ENCODE results near the gene CNTF. TPM values are rescaled to one million over a fixed set of nuclear protein-coding genes. Genes with fewer than 3 reads are reported as not detected.
A peak's percentile ranks its signal among the peaks of the same experiment; 100 is the strongest.
"Not testable (repeated sequence)": the region's sequence is repeated elsewhere in the genome, so short reads cannot be mapped to it uniquely, and the experiment has no call there.

Gene CNTF
- total RNA-seq = 1 to 10 TPM; 1.8 to 2.4 TPM

- H3K27me3 Mint-ChIP-seq = no peaks in the 10 kb centered on the region
- H3K9me3 Mint-ChIP-seq = no peaks in the 10 kb centered on the region
- no peak for ATAC-seq
- no peak for TF ChIP-seq CTCF (IDR thresholded peaks at IDR 0.05)
- CTCF ChIA-PET = interaction anchor here (1.3 to 2.7 kb wide), 2 partner anchors 8 to 55 kb away, joined by 10 to 13 read pairs; no protein-coding TSS in a partner anchor
- POLR2A ChIA-PET = interaction anchor here (0.6 to 1.3 kb wide), 3 partner anchors 30 to 55 kb away, joined by 3 to 4 read pairs (median 3); no protein-coding TSS in a partner anchor
- peak within 1 kb of the TSS; percentile 65 for H3K27ac Mint-ChIP-seq
- no peak within 1 kb of the TSS for H3K4me3 Mint-ChIP-seq
- intact Hi-C loops (cut with micrococcal nuclease) = loop anchor here (5.0 kb wide), 1 partner anchor 45 kb away; the partner anchor contains the start of genes LPXN and ZFP91
- no peak for DNase-seq
- peaks cover 59% of the 10 kb centered on the region for H3K36me3 Mint-ChIP-seq (ENCODE audit: low read depth)
- H3K4me1 Mint-ChIP-seq (ENCODE audit: low read depth) = peaks cover 31% of the 10 kb centered on the region
Observed at GRCh38 chr11:58622344-58622743, at the start of gene CNTF. Gene CNTF, plus strand, starts transcription at chr11:58622665. Its CDS starts 88 bp downstream, at chr11:58622753.

GRCh38 chr11:58572906-58573305 lies 49.6 kb upstream of the CNTF start:
- Mint-ChIP-seq H3K4me3 (peak overlapping the region; percentile 93), H3K4me1 (ENCODE audit: low read depth) (peaks cover 43% of the 10 kb centered on the region), H3K36me3 (ENCODE audit: low read depth) (peaks cover 51% of the 10 kb centered on the region), H3K27ac (peak overlapping the region; percentile 98)
- not testable (repeated sequence) for ATAC-seq, H3K27me3 Mint-ChIP-seq, H3K9me3 Mint-ChIP-seq
- POLR2A ChIA-PET = interaction anchor here (0.8 to 9.1 kb wide), 3 partner anchors 7 to 14 kb away, joined by 3 to 69 read pairs (median 3); no protein-coding TSS in a partner anchor
- intact Hi-C loops (cut with micrococcal nuclease) = loop anchor here (2.0 to 10.0 kb wide), 3 partner anchors 48 to 908 kb away; partner anchors contain the start of gene ZDHHC5
- DNase-seq = peak; percentile 20
- CTCF ChIA-PET = interaction anchor here (1.0 to 1.7 kb wide), 5 partner anchors 20 to 80 kb away, joined by 3 to 5 read pairs (median 4); no protein-coding TSS in a partner anchor

GRCh38 chr11:58573451-58574104 lies 48.9 kb upstream of the CNTF start:
- CTCF ChIA-PET = interaction anchor here (1.0 to 1.7 kb wide), 5 partner anchors 19 to 79 kb away, joined by 3 to 5 read pairs (median 4); no protein-coding TSS in a partner anchor
- no peaks in the 10 kb centered on the region for H3K27me3 Mint-ChIP-seq
- DNase-seq (peak; percentile 85), ATAC-seq (peak; percentile 29)
- no peak for TF ChIP-seq CTCF (IDR thresholded peaks at IDR 0.05)
- POLR2A ChIA-PET = interaction anchor here (0.6 to 9.1 kb wide), 8 partner anchors 8 to 930 kb away, joined by 3 to 69 read pairs (median 4); partner anchors contain the start of gene SELENOH
- no peaks in the 10 kb centered on the region for H3K9me3 Mint-ChIP-seq
- peaks cover 37% of the 10 kb centered on the region for H3K4me1 Mint-ChIP-seq (ENCODE audit: low read depth)
- intact Hi-C loops (cut with micrococcal nuclease) = loop anchor here (2.0 to 10.0 kb wide), 3 partner anchors 49 to 909 kb away; partner anchors contain the start of gene ZDHHC5
- H3K4me3 Mint-ChIP-seq = peak overlapping the region; percentile 93
- peak overlapping the region; percentile 98 for H3K27ac Mint-ChIP-seq
- H3K36me3 Mint-ChIP-seq (ENCODE audit: low read depth) = peaks cover 49% of the 10 kb centered on the region

- Mint-ChIP-seq H3K36me3 (ENCODE audit: low read depth) (peaks cover 41% of the 10 kb centered on the region), H3K27me3 (no peaks in the 10 kb centered on the region), H3K4me1 (ENCODE audit: low read depth) (peaks cover 25% of the 10 kb centered on the region), H3K9me3 (no peaks in the 10 kb centered on the region), H3K27ac (peak overlapping the region; percentile 98), H3K4me3 (peak overlapping the region; percentile 93)
- TF ChIP-seq CTCF (IDR thresholded peaks at IDR 0.05) = no peak
- CTCF ChIA-PET = interaction anchor here (3.5 to 5.3 kb wide), 2 partner anchors 7 to 54 kb away, joined by 30 to 31 read pairs; no protein-coding TSS in a partner anchor
- POLR2A ChIA-PET = interaction anchor here (0.8 to 9.1 kb wide), 5 partner anchors 9 to 1149 kb away, joined by 3 to 69 read pairs (median 4); no protein-coding TSS in a partner anchor
- intact Hi-C loops (cut with micrococcal nuclease) = loop anchor here (5.0 to 10.0 kb wide), 4 partner anchors 47 to 910 kb away; partner anchors contain the start of genes CNTF and ZDHHC5
- no peak for ATAC-seq
- no peak for DNase-seq
Observed at GRCh38 chr11:58574881-58575280, 47.6 kb upstream of the CNTF start.

- ChIA-PET POLR2A (interaction anchor here (0.6 to 9.1 kb wide), 6 partner anchors 10 to 1150 kb away, joined by 3 to 69 read pairs (median 6); no protein-coding TSS in a partner anchor), CTCF (interaction anchor here (1.2 to 5.3 kb wide), 7 partner anchors 8 to 95 kb away, joined by 4 to 31 read pairs (median 6); no protein-coding TSS in a partner anchor)
- intact Hi-C loops (cut with micrococcal nuclease) = loop anchor here (5.0 to 10.0 kb wide), 4 partner anchors 47 to 911 kb away; partner anchors contain the start of genes CNTF and ZDHHC5
- ATAC-seq = no peak
- H3K27me3 Mint-ChIP-seq = no peaks in the 10 kb centered on the region
- peak within 1 kb of the TSS; percentile 98 for H3K27ac Mint-ChIP-seq
- H3K4me3 Mint-ChIP-seq = peak within 1 kb of the TSS; percentile 93
- peak; percentile 55 for DNase-seq
- TF ChIP-seq CTCF (IDR thresholded peaks at IDR 0.05) = no peak
- H3K4me1 Mint-ChIP-seq (ENCODE audit: low read depth) = peaks cover 20% of the 10 kb centered on the region
- H3K36me3 Mint-ChIP-seq (ENCODE audit: low read depth) = peaks cover 42% of the 10 kb centered on the region
- no peaks in the 10 kb centered on the region for H3K9me3 Mint-ChIP-seq
Observed at GRCh38 chr11:58575377-58576020, 47.0 kb upstream of the CNTF start, which contains the start of gene LPXN. Gene LPXN, minus strand, starts transcription at chr11:58575856. Its CDS starts 84 bp downstream, at chr11:58575772.
